Measurements from ENCODE around the gene MRAP2. TPM values are rescaled to one million over a fixed set of nuclear protein-coding genes. Genes with fewer than 3 reads are reported as not detected.
"Not testable (repeated sequence)": the region's sequence is repeated elsewhere in the genome, so short reads cannot be mapped to it uniquely, and the experiment has no call there.

MRAP2 gene
- total and polyA plus RNA-seq, 2 donors, result 0.92 to 5.6 TPM

- DNase-seq (ENCODE audit: extremely low spot score), result no peak
- Histone ChIP-seq H3K36me3 (ENCODE audit: insufficient read depth) (no peaks in the 10 kb centered on the region), H3K4me1 (ENCODE audit: insufficient read depth) (no peaks in the 10 kb centered on the region), H3K27ac (ENCODE audit: low read depth) (no peak overlapping the region), H3K4me3 (ENCODE audit: low read depth, low read length) (no peak overlapping the region)
- WGBS, result 63% methylated on average over 1 of the region's 1 CpG
These were observed 15.7 kb upstream of the MRAP2 start for GRCh38 chr6:84017709-84018452.

DNA sequence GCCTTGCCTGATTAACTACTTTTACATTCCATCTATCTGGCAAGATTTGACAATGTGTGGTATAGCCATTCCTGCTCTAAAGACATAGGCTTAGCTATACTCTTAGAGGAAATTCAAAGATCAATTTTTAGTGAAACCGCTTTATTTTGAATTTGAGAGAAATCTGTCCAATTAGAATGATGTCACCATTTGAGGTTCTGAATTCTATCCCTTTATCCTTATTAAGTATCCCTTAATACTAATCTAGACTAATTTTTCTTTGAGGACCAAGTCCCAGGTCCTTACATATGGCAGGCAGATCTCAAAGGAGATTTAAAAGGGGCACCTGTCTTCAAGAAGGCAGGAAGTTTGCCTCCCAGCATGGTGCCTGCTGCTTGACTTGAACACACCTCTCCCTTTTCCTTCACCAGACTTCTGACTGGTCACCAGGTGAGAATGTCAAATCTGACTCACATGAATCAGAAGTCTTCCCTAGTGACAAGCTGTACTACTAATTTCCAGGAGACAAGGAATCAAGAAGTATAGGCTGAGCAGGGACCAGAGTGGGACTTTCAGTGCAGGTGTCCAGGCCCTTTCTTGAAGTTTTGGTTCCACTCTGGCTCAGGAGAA, 15.0 kb upstream of the MRAP2 start:
- H3K4me1 ChIP-seq (ENCODE audit: insufficient read depth), result no peaks in the 10 kb centered on the region
- DNase-seq (ENCODE audit: extremely low spot score), result no peak
- no peaks in the 10 kb centered on the region for H3K36me3 ChIP-seq (ENCODE audit: insufficient read depth)
- 97% methylated on average over 1 of the region's 1 CpG for WGBS
- H3K4me3 ChIP-seq (ENCODE audit: low read depth, low read length), result no peak overlapping the region
- no peak overlapping the region for H3K27ac ChIP-seq (ENCODE audit: low read depth)

DNA sequence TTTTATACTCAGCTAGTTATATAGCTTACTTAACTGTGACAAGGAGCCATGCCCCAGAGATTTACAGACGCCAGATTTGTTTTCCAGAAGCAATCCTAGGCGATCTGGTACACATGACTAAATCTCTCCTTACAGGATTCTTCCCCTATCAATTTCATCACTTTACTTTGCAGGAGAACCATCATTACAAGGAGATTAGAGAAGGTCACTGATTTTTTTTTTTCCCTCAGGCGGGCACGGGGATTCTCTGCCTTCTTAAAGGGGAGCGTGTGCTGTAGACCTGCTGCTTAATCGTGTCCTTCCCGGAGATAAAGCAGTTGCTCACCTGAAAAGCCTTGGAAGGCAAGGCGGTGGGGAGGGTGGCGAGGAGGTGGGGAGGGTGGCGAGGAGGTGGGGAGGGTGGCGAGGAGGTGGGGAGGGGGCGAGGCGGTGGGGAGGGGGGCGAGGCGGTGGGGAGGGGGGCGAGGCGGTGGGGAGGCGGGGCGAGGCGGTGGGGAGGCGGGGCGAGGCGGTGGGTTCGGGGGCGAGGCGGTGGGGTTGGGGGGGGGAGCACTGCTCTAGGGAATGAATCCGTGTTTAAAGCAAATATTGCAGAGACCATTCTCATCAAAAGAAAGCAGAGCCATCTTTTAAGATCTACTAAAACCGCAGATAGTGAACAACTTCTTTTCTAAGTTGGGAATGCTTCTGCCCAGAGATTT, 14.3 kb upstream of the MRAP2 start:
- Histone ChIP-seq H3K4me3 (ENCODE audit: low read depth, low read length) (no peak overlapping the region), H3K4me1 (ENCODE audit: insufficient read depth) (no peaks in the 10 kb centered on the region), H3K36me3 (ENCODE audit: insufficient read depth) (no peaks in the 10 kb centered on the region), H3K27ac (ENCODE audit: low read depth) (no peak overlapping the region)
- DNase-seq (ENCODE audit: extremely low spot score), result no peak
- WGBS, result 21% methylated on average over 25 of the region's 28 CpGs

- no peak for DNase-seq (ENCODE audit: extremely low spot score)
- Histone ChIP-seq H3K27ac (ENCODE audit: low read depth) (no peak overlapping the region), H3K4me1 (ENCODE audit: insufficient read depth) (no peaks in the 10 kb centered on the region), H3K4me3 (ENCODE audit: low read depth, low read length) (no peak overlapping the region), H3K36me3 (ENCODE audit: insufficient read depth) (no peaks in the 10 kb centered on the region)
- 42% methylated on average over 6 of the region's 6 CpGs for WGBS
These were observed 13.7 kb upstream of the MRAP2 start for GRCh38 chr6:84019842-84020211.

DNA sequence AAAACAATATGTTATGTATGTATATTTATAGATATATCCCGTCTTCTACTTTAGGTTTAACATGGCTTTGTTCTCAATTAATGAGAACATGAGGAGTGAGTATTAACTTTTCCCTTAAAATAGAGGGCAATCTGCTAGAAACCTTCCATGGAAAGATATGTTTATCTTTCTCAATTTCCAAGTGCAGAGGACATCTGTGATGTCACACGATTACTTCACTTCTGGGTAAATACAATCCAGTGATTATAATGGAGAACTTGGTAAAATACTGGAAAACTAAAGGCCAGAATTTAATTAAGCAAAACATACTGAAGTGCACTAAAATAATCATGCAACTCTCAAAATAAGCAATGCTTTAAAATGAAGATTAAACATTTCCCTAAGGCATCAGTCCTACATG, 11.9 kb upstream of the MRAP2 start:
- 89% methylated on average over 2 of the region's 2 CpGs for WGBS
- no peaks in the 10 kb centered on the region for H3K36me3 ChIP-seq (ENCODE audit: insufficient read depth)
- H3K27ac ChIP-seq (ENCODE audit: low read depth), result no peak overlapping the region
- H3K4me1 ChIP-seq (ENCODE audit: insufficient read depth), result no peaks in the 10 kb centered on the region
- H3K4me3 ChIP-seq (ENCODE audit: low read depth, low read length), result no peak overlapping the region
- no peak for DNase-seq (ENCODE audit: extremely low spot score)

GRCh38 chr6:84026721-84027164, 6.8 kb upstream of the MRAP2 start:
- Histone ChIP-seq H3K4me1 (ENCODE audit: insufficient read depth) (no peaks in the 10 kb centered on the region), H3K4me3 (ENCODE audit: low read depth, low read length) (no peak overlapping the region), H3K36me3 (ENCODE audit: insufficient read depth) (no peaks in the 10 kb centered on the region), H3K27ac (ENCODE audit: low read depth) (no peak overlapping the region)
- 59% methylated on average over 5 of the region's 5 CpGs for WGBS
- DNase-seq (ENCODE audit: extremely low spot score), result no peak

- no peaks in the 10 kb centered on the region for H3K4me1 ChIP-seq (ENCODE audit: insufficient read depth)
These were observed 6.0 kb upstream of the MRAP2 start for GRCh38 chr6:84027340-84028181.

GRCh38 chr6:84028350-84028749, 5.2 kb upstream of the MRAP2 start:
- WGBS, result 93% methylated on average over 1 of the region's 1 CpG
- Histone ChIP-seq H3K27ac (ENCODE audit: low read depth) (no peak overlapping the region), H3K4me1 (ENCODE audit: insufficient read depth) (no peaks in the 10 kb centered on the region)

More at GRCh38 chr6:84027340-84028181, 6.0 kb upstream of the MRAP2 start:
- Histone ChIP-seq H3K4me3 (ENCODE audit: low read depth, low read length) (no peak overlapping the region), H3K27ac (ENCODE audit: low read depth) (no peak overlapping the region), H3K36me3 (ENCODE audit: insufficient read depth) (no peaks in the 10 kb centered on the region)
- WGBS, result 34% methylated on average over 5 of the region's 5 CpGs
- DNase-seq (ENCODE audit: extremely low spot score), result no peak

GRCh38 chr6:84032000-84032399, 1.6 kb upstream of the MRAP2 start:
- not testable (repeated sequence) for H3K4me3 ChIP-seq (ENCODE audit: low read depth, low read length); H3K36me3 ChIP-seq (ENCODE audit: insufficient read depth); H3K27ac ChIP-seq (ENCODE audit: low read depth); H3K4me1 ChIP-seq (ENCODE audit: insufficient read depth); DNase-seq (ENCODE audit: extremely low spot score)
- WGBS, result 96% methylated on average over 3 of the region's 3 CpGs

More at GRCh38 chr6:84028350-84028749, 5.2 kb upstream of the MRAP2 start:
- Histone ChIP-seq H3K36me3 (ENCODE audit: insufficient read depth) (no peaks in the 10 kb centered on the region), H3K4me3 (ENCODE audit: low read depth, low read length) (no peak overlapping the region)
- DNase-seq (ENCODE audit: extremely low spot score), result no peak

GRCh38 chr6:84035484-84035883, 1.9 kb downstream of the MRAP2 start:
- Histone ChIP-seq H3K36me3 (ENCODE audit: insufficient read depth) (no peaks in the 10 kb centered on the region), H3K4me1 (ENCODE audit: insufficient read depth) (no peaks in the 10 kb centered on the region), H3K4me3 (ENCODE audit: low read depth, low read length) (no peak overlapping the region), H3K27ac (ENCODE audit: low read depth) (no peak overlapping the region)
- DNase-seq (ENCODE audit: extremely low spot score), result no peak
- 87% methylated on average over 6 of the region's 6 CpGs for WGBS

- 96% methylated on average over 24 of the region's 24 CpGs for WGBS
- DNase-seq (ENCODE audit: extremely low spot score), result no peak
- Histone ChIP-seq H3K4me1 (ENCODE audit: insufficient read depth) (no peaks in the 10 kb centered on the region), H3K27ac (ENCODE audit: low read depth) (no peak overlapping the region), H3K4me3 (ENCODE audit: low read depth, low read length) (no peak overlapping the region), H3K36me3 (ENCODE audit: insufficient read depth) (no peaks in the 10 kb centered on the region)
These were observed 4.0 kb downstream of the MRAP2 start for GRCh38 chr6:84037425-84038089.

DNA sequence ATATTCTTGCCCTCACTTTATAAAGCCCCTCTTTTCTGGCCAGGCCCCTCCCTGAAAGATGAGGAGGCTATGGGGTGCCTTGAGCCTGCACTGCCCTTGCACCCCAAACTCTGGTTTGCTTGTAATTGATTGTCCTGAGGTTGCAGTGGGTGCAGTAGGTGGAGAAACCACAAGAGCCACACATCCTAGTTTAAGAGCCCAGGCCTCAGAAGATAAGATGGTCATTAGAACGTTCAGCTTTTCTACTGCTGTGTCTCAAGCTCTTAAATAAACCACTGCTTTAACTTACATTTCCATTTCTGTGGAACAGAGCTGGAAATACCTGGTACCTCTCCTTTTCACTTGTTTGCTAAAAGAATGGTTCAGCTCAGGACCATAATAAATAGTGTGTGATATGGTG, 9.0 kb downstream of the MRAP2 start:
- Histone ChIP-seq H3K27ac (ENCODE audit: low read depth) (no peak overlapping the region), H3K36me3 (ENCODE audit: insufficient read depth) (no peaks in the 10 kb centered on the region), H3K4me3 (ENCODE audit: low read depth, low read length) (no peak overlapping the region), H3K4me1 (ENCODE audit: insufficient read depth) (no peaks in the 10 kb centered on the region)
- WGBS, result 37% methylated on average over 1 of the region's 1 CpG
- DNase-seq (ENCODE audit: extremely low spot score), result no peak

- H3K27ac ChIP-seq (ENCODE audit: low read depth), result no peak overlapping the region
These were observed 10.0 kb downstream of the MRAP2 start for GRCh38 chr6:84043555-84043954.

More at GRCh38 chr6:84043555-84043954, 10.0 kb downstream of the MRAP2 start:
- DNase-seq (ENCODE audit: extremely low spot score), result no peak
- 60% methylated on average over 1 of the region's 1 CpG for WGBS
- H3K36me3 ChIP-seq (ENCODE audit: insufficient read depth), result no peaks in the 10 kb centered on the region
- no peaks in the 10 kb centered on the region for H3K4me1 ChIP-seq (ENCODE audit: insufficient read depth)
- H3K4me3 ChIP-seq (ENCODE audit: low read depth, low read length), result no peak overlapping the region
